ENCODE data around the gene TBRG4.

TBRG4 gene

DNA sequence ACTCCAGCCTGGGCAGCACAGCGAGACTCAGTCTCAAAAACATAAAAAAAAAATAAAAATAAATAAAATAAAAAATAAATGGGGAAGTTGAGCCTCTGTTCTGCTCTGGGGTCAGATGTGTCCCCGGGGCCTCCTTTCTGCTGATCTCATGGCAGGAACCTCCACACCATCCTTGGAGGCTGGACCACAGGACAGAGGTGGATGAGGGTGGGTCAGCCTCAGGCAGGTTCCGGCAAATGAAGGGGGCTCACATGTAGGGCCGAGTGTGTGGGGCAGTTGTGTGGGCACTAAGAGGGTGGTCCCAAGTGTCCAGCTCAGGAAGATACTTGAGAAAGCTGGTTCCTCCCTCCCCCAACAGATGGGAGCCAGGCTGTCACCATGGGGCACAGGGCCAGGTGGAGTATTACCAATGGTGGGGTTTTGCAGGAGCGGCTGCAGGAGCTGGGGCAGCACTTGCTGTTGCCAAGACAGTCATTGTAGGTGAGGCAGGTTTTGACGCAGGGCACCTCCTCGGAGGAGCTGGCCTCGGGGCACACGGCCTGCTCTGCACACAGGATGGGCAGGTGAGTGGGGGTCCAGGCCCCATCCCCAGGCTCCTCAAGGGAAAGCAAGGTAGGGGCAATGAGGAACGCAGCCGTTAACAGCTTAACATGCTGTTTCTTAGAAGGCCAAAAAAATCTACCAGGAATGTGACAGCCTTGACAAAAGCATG is 13.9 kb upstream of the TBRG4 start:
- TF ChIP-seq SUZ12 (IDR thresholded peaks at IDR 0.05; ENCODE audit: extremely low read depth, insufficient read depth, insufficient read length) (no peak), ZNF274 (IDR thresholded peaks at IDR 0.05; ENCODE audit: low read depth, low read length) (no peak), YY1 (IDR thresholded peaks at IDR 0.05; ENCODE audit: insufficient read depth, insufficient read length) (no peak)
- H3K9me3 ChIP-seq (ENCODE audit: insufficient read depth, low read length), result no peaks in the 10 kb centered on the region
- peak overlapping the region; percentile 34 for H3K9ac ChIP-seq (ENCODE audit: insufficient read length, low read depth)

DNA sequence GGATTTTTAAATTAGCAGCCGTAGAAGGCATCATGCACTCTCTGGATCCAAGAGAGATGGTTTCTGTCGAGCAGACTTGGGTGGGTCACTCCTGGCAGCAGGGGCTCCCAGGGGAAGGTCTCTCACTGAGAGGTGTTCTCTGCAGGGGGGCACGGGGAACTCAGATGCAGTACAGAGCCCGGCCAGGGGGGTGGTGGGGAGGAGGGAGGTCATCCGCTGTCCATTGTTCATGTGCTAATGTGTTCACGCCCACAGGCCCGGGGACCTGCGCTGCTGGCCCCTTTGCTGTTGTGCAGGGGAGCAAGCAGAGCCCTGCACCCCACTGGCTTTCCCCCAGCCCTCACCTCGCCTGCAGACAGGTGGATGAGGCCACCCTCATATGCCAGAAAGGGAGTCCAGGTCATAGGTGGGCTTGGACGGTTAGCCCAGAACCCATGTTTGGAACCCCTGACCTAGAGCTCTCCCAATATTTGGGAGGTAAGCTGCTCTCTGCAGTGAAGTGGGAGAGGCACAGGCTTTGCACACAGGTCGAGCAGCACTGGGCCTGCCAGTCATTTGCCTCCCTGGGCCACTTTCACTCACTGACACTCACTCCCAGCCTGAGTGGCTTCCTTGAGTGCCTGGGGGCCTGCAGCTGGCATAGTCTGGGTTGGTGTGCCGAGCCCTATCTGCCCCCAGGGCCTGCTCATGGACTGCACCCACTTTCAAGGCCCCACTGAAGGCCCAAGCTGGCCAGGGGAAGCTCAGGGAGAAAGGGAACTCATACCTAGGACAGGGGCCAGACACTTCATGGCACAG is 12.6 kb upstream of the TBRG4 start:
- no peak for DNase-seq (ENCODE audit: low read depth, low spot score)
- H3K4me3 ChIP-seq (ENCODE audit: insufficient read length, low read depth), result no peak overlapping the region
- TF ChIP-seq SUZ12 (IDR thresholded peaks at IDR 0.05; ENCODE audit: extremely low read depth, insufficient read depth, insufficient read length) (no peak), ZNF274 (IDR thresholded peaks at IDR 0.05; ENCODE audit: low read depth, low read length) (no peak), YY1 (IDR thresholded peaks at IDR 0.05; ENCODE audit: insufficient read depth, insufficient read length) (no peak)
- peaks cover 29% of the 10 kb centered on the region for H3K4me1 ChIP-seq (ENCODE audit: insufficient read depth, insufficient read length)
- H3K9ac ChIP-seq (ENCODE audit: insufficient read length, low read depth), result peak overlapping the region; percentile 63
- H3K27me3 ChIP-seq (ENCODE audit: insufficient read depth, insufficient read length), result no peaks in the 10 kb centered on the region
- no peaks in the 10 kb centered on the region for H3K36me3 ChIP-seq (ENCODE audit: insufficient read depth, insufficient read length, low read length)
- H3K9me3 ChIP-seq (ENCODE audit: insufficient read depth, low read length), result no peaks in the 10 kb centered on the region

More for the DNA sequence above, 13.9 kb upstream of the TBRG4 start:
- Histone ChIP-seq H3K4me3 (ENCODE audit: insufficient read length, low read depth) (no peak overlapping the region), H3K36me3 (ENCODE audit: insufficient read depth, insufficient read length, low read length) (no peaks in the 10 kb centered on the region), H3K27me3 (ENCODE audit: insufficient read depth, insufficient read length) (no peaks in the 10 kb centered on the region), H3K4me1 (ENCODE audit: insufficient read depth, insufficient read length) (peaks cover 33% of the 10 kb centered on the region)
- no peak for DNase-seq (ENCODE audit: low read depth, low spot score)

DNA sequence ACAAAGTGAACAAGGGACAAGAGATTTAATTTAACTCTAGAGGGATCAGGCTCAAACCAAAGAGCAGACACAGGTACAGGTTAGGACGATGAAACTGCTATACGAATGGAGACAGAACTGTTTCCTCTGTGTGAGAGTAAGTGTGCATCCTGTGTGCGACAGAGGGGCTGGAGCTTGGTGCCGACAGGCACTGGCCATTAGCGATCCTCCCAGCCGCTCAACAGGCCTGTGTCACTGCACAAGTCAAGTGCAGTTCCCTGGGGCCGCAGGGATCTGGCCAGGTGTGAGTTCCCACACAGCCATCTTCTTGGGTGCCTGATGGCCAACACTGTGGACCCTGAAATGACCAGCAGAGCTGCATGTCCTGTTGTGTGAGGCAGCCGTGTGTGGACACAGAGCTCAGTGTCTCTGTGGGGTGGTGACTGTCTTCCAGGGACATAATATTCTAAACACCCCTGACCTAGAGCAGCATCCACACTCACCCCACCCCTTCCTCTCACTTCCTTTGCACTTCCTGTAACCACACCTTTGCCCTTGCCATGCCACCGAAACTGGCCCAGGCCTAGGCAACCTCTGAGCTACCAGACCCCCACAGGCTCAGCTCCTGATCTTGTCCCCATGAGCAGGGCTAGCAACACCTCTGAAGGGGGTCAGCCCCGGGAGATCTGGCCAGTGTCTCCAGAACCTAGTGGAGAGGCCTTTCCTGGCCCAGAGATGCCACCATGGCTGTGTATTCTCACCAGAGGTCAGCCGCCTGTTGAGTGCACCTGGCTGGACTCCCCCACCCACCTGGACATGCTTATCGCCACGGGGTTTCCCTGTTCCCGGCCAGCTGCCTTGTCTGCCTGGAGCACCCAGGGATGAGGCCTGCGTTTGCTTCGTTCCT is 11.7 kb upstream of the TBRG4 start:
- DNase-seq (ENCODE audit: low read depth, low spot score), result no peak
- Histone ChIP-seq H3K4me3 (ENCODE audit: insufficient read length, low read depth) (no peak overlapping the region), H3K4me1 (ENCODE audit: insufficient read depth, insufficient read length) (peaks cover 29% of the 10 kb centered on the region), H3K27me3 (ENCODE audit: insufficient read depth, insufficient read length) (no peaks in the 10 kb centered on the region), H3K36me3 (ENCODE audit: insufficient read depth, insufficient read length, low read length) (no peaks in the 10 kb centered on the region), H3K9ac (ENCODE audit: insufficient read length, low read depth) (peak overlapping the region; percentile 45), H3K9me3 (ENCODE audit: insufficient read depth, low read length) (no peaks in the 10 kb centered on the region)
- TF ChIP-seq ZNF274 (IDR thresholded peaks at IDR 0.05; ENCODE audit: low read depth, low read length) (no peak), YY1 (IDR thresholded peaks at IDR 0.05; ENCODE audit: insufficient read depth, insufficient read length) (no peak), SUZ12 (IDR thresholded peaks at IDR 0.05; ENCODE audit: extremely low read depth, insufficient read depth, insufficient read length) (no peak)

DNA sequence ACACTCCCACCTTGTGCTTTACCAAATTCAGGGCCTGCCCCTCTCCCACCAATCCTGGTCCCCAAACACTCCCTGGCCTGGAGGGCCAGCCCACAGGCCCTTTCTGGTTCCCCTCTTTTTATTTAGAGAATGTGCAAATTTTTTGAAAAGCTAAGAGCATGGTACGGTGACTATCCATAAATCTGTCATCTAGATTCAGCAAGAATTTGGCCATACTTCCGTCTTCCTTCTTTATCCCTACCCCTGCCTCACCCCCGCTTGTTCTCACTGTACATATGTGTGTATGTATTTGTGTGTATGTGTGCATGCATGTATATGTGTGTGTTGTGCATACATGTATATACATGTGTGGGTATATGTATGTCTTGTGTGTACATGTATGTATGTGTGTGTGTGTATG is 8.1 kb upstream of the TBRG4 start:
- Histone ChIP-seq H3K27me3 (ENCODE audit: insufficient read depth, insufficient read length) (no peaks in the 10 kb centered on the region), H3K36me3 (ENCODE audit: insufficient read depth, insufficient read length, low read length) (no peaks in the 10 kb centered on the region), H3K9me3 (ENCODE audit: insufficient read depth, low read length) (no peaks in the 10 kb centered on the region), H3K9ac (ENCODE audit: insufficient read length, low read depth) (no peak overlapping the region), H3K4me1 (ENCODE audit: insufficient read depth, insufficient read length) (peaks cover 18% of the 10 kb centered on the region), H3K4me3 (ENCODE audit: insufficient read length, low read depth) (no peak overlapping the region)
- TF ChIP-seq YY1 (IDR thresholded peaks at IDR 0.05; ENCODE audit: insufficient read depth, insufficient read length), result no peak
- TF ChIP-seq ZNF274 (IDR thresholded peaks at IDR 0.05; ENCODE audit: low read depth, low read length), result no peak
- TF ChIP-seq SUZ12 (IDR thresholded peaks at IDR 0.05; ENCODE audit: extremely low read depth, insufficient read depth, insufficient read length), result no peak
- no peak for DNase-seq (ENCODE audit: low read depth, low spot score)

DNA sequence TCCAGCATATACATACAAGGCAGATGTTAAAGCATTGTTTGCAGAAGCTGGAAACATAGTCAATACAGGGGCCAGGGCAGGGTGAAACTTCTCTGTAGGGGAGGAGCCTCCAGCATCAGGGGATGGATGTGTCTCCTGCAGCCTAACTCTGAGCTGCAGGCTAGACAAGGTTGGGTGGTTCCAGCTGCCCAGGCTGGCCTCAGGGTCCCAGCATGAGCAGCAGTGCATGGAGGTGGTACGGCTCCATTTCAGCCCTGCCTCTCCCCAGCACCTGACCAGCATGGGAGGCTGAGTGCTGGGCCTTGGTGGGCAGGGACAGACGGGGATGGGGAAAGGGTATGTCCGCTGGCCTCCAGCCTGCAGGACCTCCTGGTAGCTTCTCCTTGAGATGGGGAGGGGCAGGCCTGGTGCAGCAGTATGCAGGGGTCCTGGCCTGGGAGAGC is 7.4 kb upstream of the TBRG4 start:
- Histone ChIP-seq H3K27me3 (ENCODE audit: insufficient read depth, insufficient read length) (no peaks in the 10 kb centered on the region), H3K36me3 (ENCODE audit: insufficient read depth, insufficient read length, low read length) (no peaks in the 10 kb centered on the region), H3K4me3 (ENCODE audit: insufficient read length, low read depth) (no peak overlapping the region), H3K9ac (ENCODE audit: insufficient read length, low read depth) (no peak overlapping the region), H3K9me3 (ENCODE audit: insufficient read depth, low read length) (no peaks in the 10 kb centered on the region), H3K4me1 (ENCODE audit: insufficient read depth, insufficient read length) (peaks cover 12% of the 10 kb centered on the region)
- no peak for DNase-seq (ENCODE audit: low read depth, low spot score)
- no peak for TF ChIP-seq SUZ12 (IDR thresholded peaks at IDR 0.05; ENCODE audit: extremely low read depth, insufficient read depth, insufficient read length)

DNA sequence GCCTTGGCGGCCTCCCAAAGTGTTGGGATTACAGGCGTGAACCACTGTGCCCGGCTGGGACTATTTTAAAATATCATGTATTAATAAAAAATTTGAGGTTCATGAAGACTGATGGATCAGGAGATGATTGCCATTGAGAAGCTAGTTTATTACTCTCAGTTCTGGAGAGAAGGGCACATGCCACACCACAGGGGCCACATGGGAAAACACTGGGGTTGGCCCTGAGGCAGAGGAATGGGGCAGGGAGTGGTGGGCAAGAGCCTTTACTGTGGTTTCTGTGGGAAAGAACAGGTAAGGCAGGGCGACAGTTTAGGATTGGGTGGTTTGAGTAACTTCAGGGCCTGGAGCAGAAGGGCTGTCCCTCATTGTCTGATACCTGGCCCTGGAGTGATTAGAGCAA is 6.8 kb upstream of the TBRG4 start:
- Histone ChIP-seq H3K4me3 (ENCODE audit: insufficient read length, low read depth) (no peak overlapping the region), H3K27me3 (ENCODE audit: insufficient read depth, insufficient read length) (no peaks in the 10 kb centered on the region), H3K9ac (ENCODE audit: insufficient read length, low read depth) (no peak overlapping the region), H3K4me1 (ENCODE audit: insufficient read depth, insufficient read length) (peaks cover 6% of the 10 kb centered on the region), H3K9me3 (ENCODE audit: insufficient read depth, low read length) (no peaks in the 10 kb centered on the region), H3K36me3 (ENCODE audit: insufficient read depth, insufficient read length, low read length) (no peaks in the 10 kb centered on the region)
- DNase-seq (ENCODE audit: low read depth, low spot score), result no peak
- TF ChIP-seq YY1 (IDR thresholded peaks at IDR 0.05; ENCODE audit: insufficient read depth, insufficient read length), result no peak
- TF ChIP-seq SUZ12 (IDR thresholded peaks at IDR 0.05; ENCODE audit: extremely low read depth, insufficient read depth, insufficient read length), result no peak
- no peak for TF ChIP-seq ZNF274 (IDR thresholded peaks at IDR 0.05; ENCODE audit: low read depth, low read length)
